Gastroesophageal sphincter (tissue), 3 donors: Measurements from ENCODE around the gene ISYNA1.

Source experiments
- POLR2A ChIP-seq, 2 donors: fragments of 450-650 bp; IDR thresholded peaks; one replicate each; pipeline ENCODE4 v1.6.1; 2017; ENCODE audit warnings: antibody characterized with exemption in 2 of 2, mild to moderate bottlenecking in 2 of 2, moderate library complexity in 1 of 2
- POLR2AphosphoS5 ChIP-seq: sonication (generic); formaldehyde crosslinking; IDR thresholded peaks from one replicate; pipeline ENCODE4 v1.6.1; 2017; ENCODE audit warnings: antibody characterized with exemption
- TF ChIP-seq, protein P1 (sequence below), 4 experiments: fragments of 200-600 bp in 2 of 4; fragments of 450-650 bp in 2 of 4; sonication (generic) in 1 of 4; IDR thresholded peaks; one replicate each; pipeline ENCODE4 v1.5.1; 2017 to 2019; ENCODE audit warnings: antibody characterized with exemption in 4 of 4, mild to moderate bottlenecking in 2 of 4, moderate library complexity in 2 of 4

DNA sequence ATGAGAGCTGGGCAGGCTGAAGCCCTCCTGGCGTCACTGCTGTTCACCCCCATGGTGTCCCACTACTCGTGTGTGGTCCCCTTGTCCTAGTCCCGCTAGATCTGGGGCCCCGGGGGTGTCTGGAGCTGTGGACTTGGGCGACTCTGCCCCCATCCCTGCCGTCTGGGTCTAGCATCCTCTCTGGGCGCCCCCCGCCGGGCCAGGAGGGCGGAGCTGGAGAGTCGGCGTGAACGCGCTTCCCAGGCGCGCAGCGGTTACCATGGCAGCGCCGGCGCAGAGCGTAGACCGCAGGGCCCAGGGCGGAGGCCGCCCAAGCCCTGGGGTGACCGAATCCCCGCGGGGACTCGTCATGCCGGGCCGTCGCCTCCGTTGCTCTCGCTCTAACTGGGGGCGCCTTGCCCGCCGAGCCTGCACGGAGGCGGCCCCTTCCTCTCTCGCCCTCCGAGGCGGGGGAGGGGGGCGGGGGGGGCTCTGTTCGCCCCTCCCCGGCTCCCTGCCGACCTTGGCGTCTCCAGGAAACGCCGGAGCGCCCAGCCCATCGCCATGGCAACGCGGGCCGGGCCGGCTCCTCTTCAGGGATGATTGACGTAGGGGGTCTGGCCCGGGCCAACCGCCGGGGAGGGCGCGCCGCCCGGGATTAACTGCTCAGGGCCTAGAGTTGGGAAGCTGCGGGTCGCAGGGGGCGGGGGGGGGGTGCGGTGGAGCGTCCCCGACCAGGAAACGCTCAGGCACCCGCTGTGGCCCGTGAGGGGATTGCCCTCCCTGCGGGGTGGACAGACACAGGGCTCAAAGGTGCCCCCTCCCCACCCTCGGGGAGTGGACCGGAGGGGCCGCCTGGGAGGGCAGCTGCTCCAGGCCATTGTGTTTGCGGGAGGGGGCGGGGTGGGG, 8.9 kb downstream of the ISYNA1 start:
- TF ChIP-seq POLR2A (IDR thresholded peaks at IDR 0.05), result no peak
- TF ChIP-seq, protein P1, sequence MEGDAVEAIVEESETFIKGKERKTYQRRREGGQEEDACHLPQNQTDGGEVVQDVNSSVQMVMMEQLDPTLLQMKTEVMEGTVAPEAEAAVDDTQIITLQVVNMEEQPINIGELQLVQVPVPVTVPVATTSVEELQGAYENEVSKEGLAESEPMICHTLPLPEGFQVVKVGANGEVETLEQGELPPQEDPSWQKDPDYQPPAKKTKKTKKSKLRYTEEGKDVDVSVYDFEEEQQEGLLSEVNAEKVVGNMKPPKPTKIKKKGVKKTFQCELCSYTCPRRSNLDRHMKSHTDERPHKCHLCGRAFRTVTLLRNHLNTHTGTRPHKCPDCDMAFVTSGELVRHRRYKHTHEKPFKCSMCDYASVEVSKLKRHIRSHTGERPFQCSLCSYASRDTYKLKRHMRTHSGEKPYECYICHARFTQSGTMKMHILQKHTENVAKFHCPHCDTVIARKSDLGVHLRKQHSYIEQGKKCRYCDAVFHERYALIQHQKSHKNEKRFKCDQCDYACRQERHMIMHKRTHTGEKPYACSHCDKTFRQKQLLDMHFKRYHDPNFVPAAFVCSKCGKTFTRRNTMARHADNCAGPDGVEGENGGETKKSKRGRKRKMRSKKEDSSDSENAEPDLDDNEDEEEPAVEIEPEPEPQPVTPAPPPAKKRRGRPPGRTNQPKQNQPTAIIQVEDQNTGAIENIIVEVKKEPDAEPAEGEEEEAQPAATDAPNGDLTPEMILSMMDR (IDR thresholded peaks at IDR 0.05), result peak in 1 of 4 experiments; percentile 8
- no peak for TF ChIP-seq POLR2AphosphoS5
